CD4-positive, alpha-beta T cell treated with Interleukin-17A for 4 hours (primary cell): Measurements from ENCODE around the gene ITM2C.

Source experiments
- DNase-seq: peaks from one replicate; pipeline ENCODE4 v3.0.0-alpha.2; 2020; ENCODE audit warnings: mixed read lengths

ITM2C gene

DNA sequence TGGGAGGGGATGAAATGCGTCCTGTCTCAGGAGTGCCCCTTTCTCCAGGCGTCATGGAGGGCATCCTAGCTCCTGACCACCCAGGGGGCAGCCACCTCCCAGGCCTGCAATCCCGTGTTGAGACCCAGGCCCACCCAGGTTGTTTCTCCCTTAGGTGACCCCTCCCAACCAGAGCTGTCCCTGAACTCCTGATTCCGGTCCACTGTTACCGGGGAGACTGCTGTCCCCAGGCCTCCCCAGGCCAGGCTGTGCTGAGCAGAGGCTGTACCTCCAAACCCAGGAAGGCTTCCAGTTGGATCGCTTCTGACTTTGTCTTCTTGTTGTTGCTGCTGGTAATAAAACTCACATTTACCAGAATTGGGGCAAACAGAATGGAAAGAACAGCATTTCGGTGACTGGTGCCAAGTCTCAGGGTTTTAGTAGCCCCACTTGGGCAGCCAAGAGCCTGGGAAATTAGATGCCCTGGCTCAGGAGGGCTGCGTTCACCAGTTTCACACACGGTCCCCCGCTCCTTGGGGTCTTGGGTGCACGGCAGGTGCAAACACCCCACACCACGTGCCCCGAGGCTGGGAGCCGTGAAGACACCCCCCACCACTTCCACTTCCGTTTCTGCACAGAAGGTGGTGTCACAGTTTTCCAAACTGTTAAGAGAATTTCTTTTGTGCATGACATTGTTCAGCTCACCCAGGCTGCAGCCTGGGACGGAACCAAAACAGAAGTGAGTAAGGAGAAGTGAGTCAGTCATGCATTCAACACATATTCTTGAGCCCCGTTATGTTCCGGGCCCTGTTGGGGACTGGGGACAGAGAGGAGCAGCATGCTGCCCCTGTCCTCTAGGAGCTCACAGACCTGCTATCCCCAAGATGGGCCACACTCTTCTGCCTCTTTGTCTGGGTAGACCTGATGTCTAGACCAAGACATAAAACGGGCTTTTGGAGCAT, 29.4 kb downstream of the ITM2C start:
- DNase-seq, result peak; percentile 30

DNA sequence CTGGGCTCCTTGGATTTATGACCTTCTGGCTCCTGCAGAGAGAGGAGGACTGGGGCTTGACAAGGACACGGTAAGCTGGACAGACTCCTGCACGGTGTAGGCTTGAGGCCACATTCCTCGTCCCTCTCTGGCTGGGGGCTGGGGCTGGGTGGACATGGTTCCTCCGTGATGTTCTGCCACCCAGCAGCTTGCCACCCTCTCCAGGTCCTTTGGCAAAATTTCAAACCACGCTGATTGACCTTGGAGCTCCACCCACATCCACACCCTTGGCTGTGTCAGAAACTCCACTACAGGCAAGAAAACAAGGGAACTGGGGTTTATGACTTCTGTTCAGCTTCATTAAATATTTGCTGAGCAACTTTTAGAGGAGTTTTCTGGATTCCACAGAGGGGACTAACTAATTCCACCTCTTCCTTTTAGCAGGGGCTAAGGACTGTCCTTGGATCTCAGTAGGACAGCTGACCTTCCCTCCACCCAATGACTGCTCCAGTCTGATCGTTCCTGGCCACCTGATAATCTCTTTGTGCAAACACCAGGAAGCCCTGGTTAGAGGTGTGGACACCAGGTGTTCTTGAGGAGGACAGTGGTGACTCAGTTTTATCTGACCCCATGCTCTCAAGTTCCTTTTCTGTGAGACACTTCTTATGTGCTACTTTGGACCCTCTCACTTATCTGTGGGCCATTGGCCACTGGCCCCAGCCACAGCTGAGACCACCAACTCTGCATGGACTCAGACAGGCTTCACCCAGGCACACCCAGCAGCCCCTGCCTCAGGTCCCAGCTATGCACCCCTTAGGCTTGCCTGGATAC, 31.0 kb downstream of the ITM2C start:
- no peak for DNase-seq

DNA sequence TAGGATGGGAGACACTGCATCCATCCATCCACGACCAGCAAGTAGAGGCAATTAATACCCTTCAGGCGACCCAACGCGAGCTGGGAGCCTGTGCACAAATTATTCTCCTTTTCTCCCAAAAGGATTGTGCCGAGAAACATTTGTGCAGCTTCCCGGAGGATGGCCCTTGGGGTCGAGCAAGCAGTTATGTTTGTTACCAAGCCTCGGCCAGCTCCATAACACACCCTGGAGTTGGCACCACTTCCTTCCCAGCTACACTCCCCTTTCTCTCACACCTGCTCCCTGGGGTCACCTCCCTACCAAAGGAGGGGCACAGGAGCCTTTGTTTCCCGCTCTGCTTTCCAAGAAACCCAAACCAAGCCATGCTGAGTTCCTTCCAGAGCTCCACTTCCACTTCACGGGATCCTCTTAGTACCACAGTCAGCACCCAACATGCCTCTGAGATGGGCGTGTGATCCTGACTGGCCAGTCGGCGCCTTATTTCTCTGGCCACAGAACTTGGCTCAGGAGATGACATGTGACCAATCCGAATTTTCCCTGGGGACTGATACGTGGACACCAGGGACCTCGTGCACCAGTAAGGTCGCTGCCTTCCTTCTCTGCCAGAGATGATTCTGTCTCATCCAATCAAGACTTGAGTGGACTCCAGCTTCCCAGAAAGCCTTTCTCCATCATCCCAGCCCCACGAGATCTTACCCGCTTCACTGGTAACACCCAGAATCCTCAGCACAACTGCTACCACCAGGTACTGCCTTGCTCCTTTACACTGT, 31.8 kb downstream of the ITM2C start:
- DNase-seq, result no peak

DNA sequence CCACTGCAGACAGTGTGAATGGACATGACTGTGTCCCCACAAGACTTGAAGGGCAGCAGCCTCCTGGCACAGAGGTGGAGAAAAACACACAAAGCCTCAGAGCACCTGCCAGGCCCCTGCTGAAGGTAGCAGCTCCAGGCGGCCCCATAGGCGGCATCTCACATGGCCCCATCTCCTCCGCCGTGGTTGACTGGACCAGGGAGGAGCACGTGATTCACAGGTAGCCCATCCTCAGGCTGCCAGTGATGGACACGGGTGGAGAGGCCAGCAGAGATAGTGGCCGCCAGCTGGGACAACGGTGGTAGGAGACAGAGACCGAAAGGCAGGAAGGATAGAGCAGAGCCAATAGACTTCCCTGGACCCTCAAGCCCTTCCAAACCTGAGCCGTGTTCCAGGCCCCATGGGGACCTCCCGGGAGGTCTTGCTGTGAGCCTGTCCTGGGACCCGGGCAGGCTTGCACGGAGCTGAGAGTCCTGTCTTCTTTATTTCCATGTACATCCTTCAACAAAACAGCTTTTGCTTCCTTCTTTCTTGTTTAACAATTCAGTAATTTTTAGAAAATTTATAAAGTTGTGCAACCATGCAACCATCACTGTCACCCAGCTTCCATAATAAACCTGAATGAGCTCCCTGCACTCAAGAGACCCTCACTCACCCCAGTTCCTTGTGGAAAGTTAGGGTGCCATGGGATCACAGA, 33.4 kb downstream of the ITM2C start:
- no peak for DNase-seq

DNA sequence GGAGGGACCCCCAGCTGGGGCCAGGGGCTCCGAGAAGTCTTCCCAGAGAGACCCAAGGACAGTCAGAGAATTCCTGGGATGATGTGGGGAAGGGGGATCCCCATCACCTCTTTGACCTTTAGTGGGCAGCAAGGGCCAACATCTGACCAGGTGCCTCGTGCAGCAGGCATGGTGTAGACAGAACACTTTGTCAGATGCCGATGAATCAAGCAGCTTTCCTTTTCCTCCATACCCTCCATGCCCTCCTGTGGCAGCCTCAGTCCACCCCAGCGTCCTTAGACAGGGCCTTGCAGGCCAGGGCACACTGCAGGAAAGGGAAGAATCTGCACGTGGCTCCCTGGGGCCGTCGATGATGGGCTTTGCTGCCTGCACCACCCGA, 34.0 kb downstream of the ITM2C start:
- no peak for DNase-seq

DNA sequence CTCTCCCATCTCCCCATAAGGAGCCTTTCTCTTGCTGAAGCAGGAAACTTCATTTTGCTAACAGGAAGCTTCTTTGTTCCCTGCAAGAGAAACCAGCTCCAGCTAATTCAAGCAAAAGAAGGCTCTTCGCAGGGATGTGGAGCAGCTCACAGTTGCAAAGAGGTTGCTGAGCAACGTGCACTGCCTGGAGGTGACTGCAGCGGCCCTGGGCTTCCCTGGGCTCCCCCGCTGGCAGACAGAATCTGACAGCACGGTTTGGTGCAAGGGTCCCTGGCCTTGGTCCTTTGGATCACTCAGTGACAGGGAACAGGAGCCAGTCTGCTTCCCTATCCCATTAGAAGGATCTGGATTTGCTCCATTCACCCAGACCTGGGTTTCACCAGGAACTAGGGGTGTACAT, 34.5 kb downstream of the ITM2C start:
- no peak for DNase-seq

DNA sequence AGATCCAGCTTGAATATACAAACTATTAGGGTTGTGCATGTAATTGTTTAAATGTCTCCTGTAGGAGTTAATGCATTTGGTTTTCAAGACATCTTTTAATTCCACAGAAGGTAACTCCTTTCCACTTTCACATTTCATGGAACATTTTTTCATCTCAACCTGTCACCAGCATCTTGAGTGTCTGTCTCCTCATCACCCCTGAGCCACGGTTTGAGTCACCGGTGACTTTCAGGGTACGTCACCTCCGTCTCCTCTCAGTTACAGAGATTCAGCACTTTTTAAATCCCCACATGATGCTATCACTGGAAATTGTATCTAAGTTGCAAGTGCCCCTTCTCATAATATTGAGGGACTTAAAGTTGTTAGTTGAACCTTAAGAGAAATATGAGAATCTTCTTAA, 35.0 kb downstream of the ITM2C start:
- no peak for DNase-seq

DNA sequence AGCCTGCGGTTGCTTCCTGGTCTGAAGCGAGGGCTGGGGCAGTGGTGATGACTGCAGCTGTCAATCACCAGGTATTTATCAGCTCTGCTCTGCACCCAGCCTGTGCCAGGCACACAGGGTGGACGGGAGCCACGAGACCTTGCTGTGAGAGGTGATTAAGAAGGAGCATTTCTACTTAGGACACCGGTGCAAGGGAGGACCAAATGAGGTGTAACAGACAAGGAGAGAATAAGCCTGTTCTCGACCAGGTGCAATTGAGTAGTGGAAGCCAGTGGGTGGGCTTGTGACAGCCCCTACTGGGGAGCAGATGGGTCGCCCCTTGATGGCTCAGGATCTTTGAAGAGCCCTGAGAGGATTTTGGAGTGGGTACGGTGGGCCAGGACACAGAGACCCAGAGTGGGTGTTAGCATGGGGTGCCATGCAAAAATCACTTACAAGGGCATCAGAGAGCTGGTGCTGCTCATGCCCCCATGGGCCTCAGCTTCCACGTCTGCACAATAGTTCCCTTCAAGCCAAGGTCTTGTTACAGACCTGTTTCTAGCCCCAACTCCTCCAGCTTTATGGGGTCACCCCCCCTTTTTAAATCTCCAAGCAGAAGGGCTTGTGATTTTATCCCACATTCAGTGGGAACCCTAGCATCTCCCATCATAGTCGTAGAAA, 35.7 kb downstream of the ITM2C start:
- DNase-seq, result no peak

DNA sequence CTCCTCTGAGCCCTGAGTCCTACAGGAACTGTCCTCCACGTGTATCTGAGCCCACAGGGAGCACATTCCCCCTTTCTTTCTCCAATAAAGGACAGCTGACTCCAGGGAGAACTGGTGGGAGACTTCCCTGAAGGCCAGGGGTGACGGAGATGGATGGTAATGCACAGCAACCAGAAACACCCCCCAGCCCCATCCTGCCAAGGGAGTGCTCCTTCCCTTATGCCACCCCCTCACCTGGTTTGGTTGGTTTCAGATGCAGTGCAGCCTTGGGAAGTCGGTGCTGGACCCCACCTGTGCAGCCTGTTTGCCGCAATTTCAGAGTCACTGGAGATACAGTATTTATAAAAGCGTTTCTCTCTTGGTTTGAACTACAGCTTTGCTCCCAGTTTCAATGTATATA, 36.3 kb downstream of the ITM2C start:
- DNase-seq, result no peak

DNA sequence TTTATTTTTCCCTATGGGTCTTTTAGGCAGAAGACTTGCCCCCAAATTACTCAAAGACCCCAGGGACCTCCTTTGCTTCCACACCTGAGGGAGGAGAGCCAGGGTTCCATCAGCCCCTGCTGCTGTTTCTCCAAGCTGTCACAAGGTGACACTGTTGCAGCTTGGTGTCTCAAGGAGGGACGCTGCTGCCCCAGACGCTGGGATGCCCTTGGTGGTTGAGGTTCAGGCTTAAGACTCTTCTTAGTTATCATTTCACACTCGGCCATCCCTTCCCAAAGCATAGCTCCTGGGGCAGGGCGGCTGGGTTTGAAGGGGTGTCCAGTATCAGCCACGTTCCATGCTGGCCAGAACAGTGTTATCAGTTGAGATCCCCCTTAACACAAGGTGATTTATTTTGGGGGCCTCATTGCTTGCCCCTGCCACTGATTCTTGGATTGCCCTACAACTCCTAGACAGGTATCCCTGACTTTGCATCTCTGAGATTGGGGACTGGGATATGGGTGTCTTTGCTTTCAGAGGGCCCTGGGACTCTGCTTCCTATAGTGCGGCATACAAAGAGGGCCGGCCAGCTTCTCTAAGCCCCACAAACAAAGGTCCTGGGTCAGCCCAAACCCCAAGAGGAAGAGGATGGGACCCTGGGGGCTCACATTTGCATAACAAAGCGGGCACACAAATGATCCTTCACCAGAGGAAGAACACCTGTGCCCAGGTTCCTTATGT, 37.6 kb downstream of the ITM2C start:
- DNase-seq, result peak; percentile 70

DNA sequence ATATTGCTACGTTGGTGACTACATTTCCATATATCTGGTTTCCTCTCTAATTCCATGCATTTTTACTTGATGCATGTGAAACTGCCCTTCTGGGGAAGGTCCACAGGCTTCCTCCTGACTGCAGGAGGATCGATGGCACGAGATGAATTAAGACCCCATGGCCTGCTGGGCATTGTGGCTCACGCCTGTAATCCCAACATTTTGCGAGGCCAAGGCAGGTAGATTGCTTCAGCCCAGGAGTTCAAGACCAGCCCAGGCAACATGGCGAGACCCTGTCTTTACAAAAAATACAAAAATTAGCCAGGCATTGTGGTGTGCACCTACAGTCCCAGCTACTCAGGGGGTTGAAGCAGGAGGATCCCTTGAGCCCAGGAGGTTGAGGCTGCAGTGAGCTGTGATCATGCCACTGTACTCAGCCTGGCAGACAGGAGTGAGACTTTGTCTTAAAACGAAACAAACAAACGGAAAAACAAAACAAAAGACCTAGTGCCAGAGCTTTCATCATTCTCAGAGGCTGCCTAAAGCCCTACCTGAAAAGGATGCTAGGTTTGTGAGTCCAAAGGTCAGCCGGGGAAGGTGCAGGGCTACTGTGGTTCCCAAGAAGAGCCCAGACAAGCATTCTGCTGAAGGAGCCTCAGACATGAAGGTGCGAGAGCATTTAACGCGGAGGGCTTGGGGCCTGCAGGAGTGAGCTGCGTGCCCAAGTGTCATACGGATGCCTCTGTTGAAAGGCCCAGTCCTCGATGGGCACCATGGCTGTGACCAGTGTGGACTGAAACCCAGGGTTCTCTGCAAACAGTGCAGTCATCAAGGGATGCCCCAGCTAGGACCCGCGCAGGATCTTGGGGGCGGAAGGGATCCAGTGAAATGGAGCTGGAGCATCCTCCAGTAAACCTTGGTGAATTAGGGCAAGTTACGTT, 38.7 kb downstream of the ITM2C start:
- DNase-seq, result no peak

DNA sequence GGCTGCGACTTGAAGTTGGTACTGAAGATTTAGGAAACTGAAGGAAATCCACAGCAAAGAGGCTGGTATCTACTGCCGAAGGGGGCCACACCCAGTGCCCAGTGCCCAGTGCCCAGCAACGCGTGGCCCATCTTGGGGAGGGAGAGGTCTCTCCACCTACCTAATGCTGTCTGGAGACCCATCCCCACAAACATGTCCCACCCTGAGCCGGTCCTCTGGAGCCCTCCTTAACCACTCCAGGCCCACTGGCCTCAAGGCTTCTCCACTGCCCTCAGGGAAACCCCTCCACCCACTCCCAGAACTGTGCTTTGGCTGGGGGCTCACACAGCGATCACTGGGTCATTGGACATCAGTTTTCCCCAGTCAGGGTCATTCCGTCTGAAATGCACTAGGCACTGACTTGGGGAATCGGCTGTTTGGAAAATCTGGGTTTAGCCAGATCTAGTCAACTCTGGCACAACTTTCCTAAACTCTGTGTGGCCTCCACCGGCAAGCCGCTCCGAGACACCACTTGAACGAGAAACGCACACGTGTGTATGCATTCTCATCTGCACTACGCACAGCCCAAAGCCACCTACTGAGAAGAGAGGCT, 40.2 kb downstream of the ITM2C start:
- DNase-seq, result no peak

DNA sequence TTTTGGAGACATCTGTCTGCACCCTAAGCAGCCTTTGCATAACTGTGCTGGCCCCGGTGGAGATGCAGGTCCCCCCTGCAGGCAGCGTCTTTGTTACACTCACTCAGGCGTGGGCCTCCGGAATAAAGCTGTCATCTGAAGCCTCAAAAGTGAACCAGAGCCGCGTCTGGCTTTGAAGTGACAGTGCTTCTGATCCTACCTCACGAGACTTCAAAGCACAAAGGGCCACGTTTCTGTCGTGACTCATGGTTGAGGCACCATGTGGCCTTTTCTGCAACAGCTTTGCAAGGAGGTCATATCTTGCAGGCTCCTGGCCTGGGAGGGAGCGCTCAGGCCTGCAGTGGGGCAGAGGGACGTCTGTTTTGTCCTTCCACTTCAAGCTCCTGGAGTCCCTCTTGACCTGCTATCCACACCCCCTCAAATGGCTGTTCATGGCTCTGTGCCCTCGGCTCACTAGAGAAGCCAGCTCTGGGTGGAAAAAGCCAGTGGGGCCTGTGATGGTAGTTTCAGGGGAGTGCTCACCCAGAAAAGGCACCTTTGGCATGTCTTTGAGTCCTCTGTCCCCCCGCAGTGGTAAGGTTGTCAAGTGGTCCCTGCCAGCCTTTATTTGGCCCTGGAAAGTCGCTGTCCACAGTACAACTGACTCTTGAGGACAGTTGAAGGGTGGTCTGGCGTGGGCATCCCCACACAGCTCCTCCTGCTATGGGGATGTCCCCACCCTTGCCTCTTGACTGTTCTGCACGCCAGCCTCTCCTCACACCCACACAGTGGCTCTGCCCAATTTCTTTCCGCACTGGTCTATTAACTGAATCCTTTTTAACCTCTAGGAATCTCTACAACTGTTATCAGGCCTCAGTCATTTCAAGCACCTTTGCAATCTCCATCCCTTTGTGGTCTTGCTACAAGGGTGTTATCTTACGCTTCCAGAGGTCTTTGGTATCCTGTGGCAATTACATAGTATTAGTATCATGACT, 41.0 kb downstream of the ITM2C start:
- peak; percentile 85 for DNase-seq

DNA sequence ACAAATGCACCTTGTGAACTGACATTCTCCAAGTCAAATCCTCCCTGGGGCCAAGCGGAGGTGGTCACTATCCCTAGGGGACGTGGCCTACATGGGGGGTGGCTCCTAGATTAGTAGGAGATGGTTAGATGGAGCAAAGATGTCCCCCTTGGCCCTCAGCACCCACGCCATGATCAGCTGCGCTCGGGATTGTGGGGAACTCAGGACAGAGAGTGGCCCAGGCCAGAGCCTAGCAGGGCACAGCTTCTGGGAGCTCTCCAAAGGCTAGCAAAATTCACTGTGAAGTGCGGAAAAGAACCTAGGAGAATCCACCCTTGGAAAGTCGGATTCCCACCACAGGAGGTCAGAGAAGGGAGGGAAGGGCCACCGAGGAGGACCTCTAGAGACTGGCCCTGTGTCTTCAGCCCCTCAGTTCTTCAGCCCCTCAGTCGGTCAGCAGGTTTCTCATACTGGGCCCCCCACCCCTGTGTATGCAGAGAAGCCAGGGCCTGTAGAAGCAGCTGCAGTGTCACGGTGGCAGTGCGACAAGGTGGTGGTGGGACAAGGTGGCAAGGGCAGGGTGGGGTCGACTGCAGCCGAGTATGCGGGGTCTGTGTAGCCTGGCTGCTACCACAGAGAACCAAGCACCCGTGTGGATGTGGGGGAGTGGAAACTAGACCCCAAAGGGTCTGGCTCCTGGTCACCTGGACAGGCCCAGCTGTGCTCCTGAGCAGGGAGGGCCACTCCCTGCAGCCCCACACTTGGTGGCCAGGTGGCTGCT, 41.9 kb downstream of the ITM2C start:
- no peak for DNase-seq

DNA sequence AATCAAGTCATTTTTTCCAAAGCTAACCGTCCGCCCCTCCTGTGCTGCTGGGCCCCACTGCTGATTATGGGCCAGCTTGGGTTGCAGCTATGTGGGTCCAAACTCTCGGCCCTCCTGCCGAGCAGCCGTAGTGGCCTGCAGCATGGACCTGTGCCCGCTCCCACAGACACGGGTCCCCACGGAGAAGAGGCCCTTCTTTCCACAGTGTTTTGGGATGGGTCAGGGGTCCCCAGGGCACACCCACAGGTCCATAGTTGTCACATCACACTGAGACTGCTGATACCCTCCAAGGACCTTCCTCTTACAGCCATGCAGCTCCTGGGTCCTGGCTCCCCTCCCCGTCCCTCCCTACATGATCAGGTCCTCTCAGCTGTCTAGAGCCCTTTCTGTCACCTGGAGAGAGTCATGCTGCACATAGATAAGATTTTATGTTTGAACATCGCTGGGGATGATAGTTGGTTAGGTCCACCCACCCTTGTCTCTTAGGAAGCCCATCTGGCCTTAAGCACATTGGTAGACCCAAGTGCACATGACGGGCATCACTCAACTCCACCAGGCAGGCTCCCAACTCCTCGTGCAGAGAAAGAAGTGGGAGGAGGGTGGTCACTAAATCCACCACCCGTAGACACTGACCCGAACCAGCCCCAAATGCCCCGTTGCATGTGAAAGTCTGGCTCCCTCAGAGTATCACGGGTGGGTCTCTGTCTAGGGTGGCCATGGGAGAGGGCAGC, 42.8 kb downstream of the ITM2C start:
- DNase-seq, result no peak

DNA sequence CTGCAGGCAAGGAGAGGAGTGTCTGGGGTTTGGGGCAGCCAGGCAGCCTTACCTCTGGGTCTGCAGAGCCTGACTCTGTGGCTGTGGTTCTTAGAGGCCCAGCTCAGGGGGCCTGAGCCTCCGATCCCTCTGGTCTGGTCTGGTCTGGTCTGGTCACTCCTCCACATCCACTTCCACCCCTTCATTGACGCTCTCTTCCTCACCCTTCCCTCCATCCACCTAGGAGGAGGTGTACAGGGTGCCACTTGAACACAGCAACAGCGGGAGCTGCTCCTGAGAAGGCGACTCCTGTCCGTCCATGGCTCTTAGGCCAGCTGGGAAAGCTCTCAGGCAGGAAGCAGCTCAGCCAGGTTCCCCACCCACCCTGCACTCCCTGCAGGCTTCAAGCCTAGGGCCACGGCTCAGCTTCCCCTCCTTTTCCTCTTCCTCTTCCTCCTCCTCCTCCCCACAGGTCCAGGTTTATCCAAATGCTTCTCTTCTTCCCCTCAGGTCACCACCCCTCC, 43.4 kb downstream of the ITM2C start:
- no peak for DNase-seq
